Mucosa of stomach (tissue), 1 donor: Measurements from ENCODE around the gene FCHSD1.
A peak's percentile ranks its signal among the peaks of the same experiment; 100 is the strongest.

ENCODE experiments used
- H3K27me3 ChIP-seq: one replicate; pipeline ENCODE4 v1.7.0; 2013; ENCODE audit warnings: mild to moderate bottlenecking, low read length; ENCODE audit not compliant: control insufficient read depth, insufficient read depth
- H3K36me3 ChIP-seq: one replicate; pipeline ENCODE4 v1.7.0; 2013; ENCODE audit warnings: low read length; ENCODE audit not compliant: control insufficient read depth, insufficient read depth
- H3K4me1 ChIP-seq: one replicate; pipeline ENCODE4 v1.7.0; 2013; ENCODE audit warnings: mild to moderate bottlenecking, low read length; ENCODE audit not compliant: control insufficient read depth, insufficient read depth
- H3K4me3 ChIP-seq: one replicate; pipeline ENCODE4 v1.7.0; 2013; ENCODE audit warnings: low read length
- H3K9ac ChIP-seq: one replicate; pipeline ENCODE4 v1.7.0; 2013; ENCODE audit warnings: mild to moderate bottlenecking, low read length, moderate library complexity
- H3K9me3 ChIP-seq: one replicate; pipeline ENCODE4 v1.7.0; 2013; ENCODE audit warnings: mild to moderate bottlenecking, low read length, moderate library complexity; ENCODE audit not compliant: control insufficient read depth
- donor health status: Pancreatic carcinoma.

Gene FCHSD1

GRCh38 chr5:141636413-141637122, 14.7 kb downstream of the FCHSD1 start, which contains the start of the genes HDAC3 and RELL2:
TSS of gene HDAC3 (minus strand) at chr5:141636849. CDS start at chr5:141636790, 59 bp downstream.
TSS of gene RELL2 (plus strand) at chr5:141636997. CDS start at chr5:141638226, 1,229 bp downstream.
- Histone ChIP-seq H3K4me1 (peaks cover 21% of the 10 kb centered on the region), H3K4me3 (peak within 1 kb of the TSS; percentile 79), H3K9ac (peak within 1 kb of the TSS; percentile 87), H3K9me3 (no peaks in the 10 kb centered on the region), H3K27me3 (peaks cover 9% of the 10 kb centered on the region), H3K36me3 (no peaks in the 10 kb centered on the region)

- no peaks in the 10 kb centered on the region for H3K36me3 ChIP-seq
- H3K27me3 ChIP-seq: peaks cover 9% of the 10 kb centered on the region
- H3K9ac ChIP-seq: peak overlapping the region; percentile 87
- H3K4me1 ChIP-seq: peaks cover 21% of the 10 kb centered on the region
- H3K9me3 ChIP-seq: no peaks in the 10 kb centered on the region
- H3K4me3 ChIP-seq: peak overlapping the region; percentile 79
Measured at GRCh38 chr5:141636106-141636412, 15.2 kb downstream of the FCHSD1 start.

- H3K9ac ChIP-seq: no peak overlapping the region
- peaks cover 21% of the 10 kb centered on the region for H3K4me1 ChIP-seq
- no peaks in the 10 kb centered on the region for H3K9me3 ChIP-seq
- H3K27me3 ChIP-seq: peaks cover 9% of the 10 kb centered on the region
- H3K36me3 ChIP-seq: no peaks in the 10 kb centered on the region
- H3K4me3 ChIP-seq: peak overlapping the region; percentile 79
Measured at GRCh38 chr5:141635646-141636045, 15.6 kb downstream of the FCHSD1 start.

- H3K36me3 ChIP-seq: no peaks in the 10 kb centered on the region
- peaks cover 9% of the 10 kb centered on the region for H3K27me3 ChIP-seq
- H3K9me3 ChIP-seq: no peaks in the 10 kb centered on the region
- peaks cover 21% of the 10 kb centered on the region for H3K4me1 ChIP-seq
- no peak overlapping the region for H3K4me3 ChIP-seq
- H3K9ac ChIP-seq: no peak overlapping the region
Measured at GRCh38 chr5:141634720-141635119, 16.5 kb downstream of the FCHSD1 start.

DNA sequence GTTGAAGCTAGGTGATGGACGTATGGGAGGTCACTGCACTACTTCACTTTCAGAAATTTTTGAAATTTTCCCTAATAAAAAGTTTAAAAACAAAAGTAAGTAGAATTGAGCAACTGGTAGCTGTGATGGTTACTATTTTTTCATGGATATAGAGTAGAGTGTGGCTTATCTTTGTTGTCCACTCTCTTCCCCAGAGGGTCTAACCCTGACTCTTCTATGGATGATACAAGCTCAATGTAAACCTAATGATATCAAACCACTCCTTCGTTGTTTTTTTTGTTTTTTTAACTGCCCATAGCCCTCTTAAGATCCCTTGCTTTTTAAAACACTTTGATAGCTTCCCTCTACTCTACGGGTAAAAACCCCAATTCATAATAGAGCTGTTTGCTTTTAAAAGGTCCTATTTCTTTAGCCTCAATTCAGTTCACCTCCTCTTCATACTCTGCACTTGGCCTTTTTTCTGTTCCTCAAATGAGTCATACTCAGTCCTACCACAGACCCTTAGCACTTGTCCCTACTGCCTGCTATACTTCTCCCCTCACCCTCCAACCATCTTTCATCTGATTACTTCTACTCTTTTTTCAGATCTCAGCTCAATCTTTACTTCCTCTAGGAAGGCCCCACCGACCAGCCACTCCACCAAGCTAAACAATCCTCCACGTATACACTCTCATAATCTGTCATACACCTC, 17.2 kb downstream of the FCHSD1 start:
- Histone ChIP-seq H3K9me3 (no peaks in the 10 kb centered on the region), H3K27me3 (peaks cover 9% of the 10 kb centered on the region), H3K36me3 (peaks cover under 1% of the 10 kb centered on the region), H3K9ac (no peak overlapping the region), H3K4me1 (peaks cover 21% of the 10 kb centered on the region), H3K4me3 (no peak overlapping the region)

DNA sequence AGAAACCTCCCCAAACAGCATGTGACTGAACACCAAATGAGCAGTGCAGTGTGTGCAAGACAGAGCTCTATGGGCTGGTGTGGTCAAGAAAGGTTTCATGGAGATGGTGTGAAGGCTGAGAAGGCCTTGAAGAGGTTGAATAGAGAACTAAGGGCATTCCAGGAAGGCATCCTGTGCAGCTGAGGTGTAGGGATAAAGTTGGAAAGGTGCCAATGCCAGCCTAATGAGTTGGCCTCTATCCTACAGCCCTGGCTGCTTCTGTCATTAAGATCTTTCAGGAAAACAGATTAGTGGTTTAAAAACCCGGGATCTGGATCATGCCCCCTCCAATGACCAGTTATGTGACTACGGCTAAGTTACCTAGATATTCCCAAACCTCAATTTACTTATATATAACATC, 18.6 kb downstream of the FCHSD1 start:
- peaks cover 10% of the 10 kb centered on the region for H3K36me3 ChIP-seq
- H3K9me3 ChIP-seq: no peaks in the 10 kb centered on the region
- no peak overlapping the region for H3K9ac ChIP-seq
- peaks cover 4% of the 10 kb centered on the region for H3K27me3 ChIP-seq
- no peak overlapping the region for H3K4me3 ChIP-seq
- H3K4me1 ChIP-seq: peaks cover 16% of the 10 kb centered on the region

DNA sequence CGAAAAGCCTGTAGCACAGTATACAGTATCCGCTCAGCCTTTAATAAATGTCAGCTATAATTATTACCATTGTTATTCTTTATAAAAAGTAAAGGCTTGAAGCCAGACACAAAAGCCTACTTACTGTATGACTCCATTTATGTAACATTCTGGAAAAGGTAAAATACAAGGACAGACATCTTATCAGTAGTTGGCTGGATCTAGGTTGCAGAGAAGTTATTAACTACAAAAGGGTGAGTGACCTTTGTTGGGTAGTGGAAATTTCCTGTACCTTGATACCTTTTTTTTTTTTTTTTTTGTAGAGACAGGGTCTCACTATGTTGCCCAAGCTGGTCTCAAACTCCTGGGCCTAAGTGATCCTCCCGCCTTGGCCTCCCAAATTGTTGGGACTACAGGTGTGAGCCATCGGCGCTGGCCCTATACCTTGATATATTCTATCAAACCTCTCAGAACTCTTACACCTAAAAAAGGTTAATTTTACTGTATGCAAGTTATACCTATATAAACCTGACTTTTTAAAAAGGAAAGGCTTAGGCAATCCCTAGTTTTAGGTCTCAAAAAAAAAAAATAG, 20.6 kb downstream of the FCHSD1 start:
- H3K4me1 ChIP-seq: peaks cover 8% of the 10 kb centered on the region
- H3K36me3 ChIP-seq: peaks cover 10% of the 10 kb centered on the region
- no peak overlapping the region for H3K9ac ChIP-seq
- H3K9me3 ChIP-seq: no peaks in the 10 kb centered on the region
- H3K27me3 ChIP-seq: no peaks in the 10 kb centered on the region
- H3K4me3 ChIP-seq: no peak overlapping the region

DNA sequence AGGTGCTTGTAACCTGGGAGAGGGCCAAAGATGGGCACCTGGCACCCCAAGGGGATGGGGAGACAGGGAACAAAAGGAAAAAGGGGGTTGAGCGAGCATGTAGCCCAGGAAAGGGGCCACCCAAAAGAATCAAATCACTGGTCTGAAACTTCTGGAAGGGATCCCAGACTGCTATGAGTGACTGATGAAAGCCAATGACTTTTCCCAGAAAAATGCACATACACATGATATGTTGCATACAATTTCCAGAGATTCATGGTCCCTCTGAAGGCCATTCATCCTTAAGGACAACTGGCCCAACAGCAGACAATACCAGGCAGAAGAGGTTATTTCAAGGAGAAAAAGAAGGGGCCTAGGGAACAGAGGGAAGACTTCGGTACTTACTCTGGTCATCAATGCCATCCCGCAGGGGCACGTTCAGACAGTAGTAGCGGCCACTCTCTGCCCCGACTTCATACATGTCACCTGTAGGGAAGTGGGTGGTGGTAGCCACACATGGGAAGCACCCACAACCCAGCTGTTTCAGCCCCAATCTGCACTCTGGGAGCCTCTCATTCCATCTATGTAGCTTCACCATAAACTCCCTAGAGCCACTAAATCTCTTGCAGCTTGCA, 22.9 kb downstream of the FCHSD1 start:
- Histone ChIP-seq H3K36me3 (peaks cover 10% of the 10 kb centered on the region), H3K4me1 (no peaks in the 10 kb centered on the region)

DNA sequence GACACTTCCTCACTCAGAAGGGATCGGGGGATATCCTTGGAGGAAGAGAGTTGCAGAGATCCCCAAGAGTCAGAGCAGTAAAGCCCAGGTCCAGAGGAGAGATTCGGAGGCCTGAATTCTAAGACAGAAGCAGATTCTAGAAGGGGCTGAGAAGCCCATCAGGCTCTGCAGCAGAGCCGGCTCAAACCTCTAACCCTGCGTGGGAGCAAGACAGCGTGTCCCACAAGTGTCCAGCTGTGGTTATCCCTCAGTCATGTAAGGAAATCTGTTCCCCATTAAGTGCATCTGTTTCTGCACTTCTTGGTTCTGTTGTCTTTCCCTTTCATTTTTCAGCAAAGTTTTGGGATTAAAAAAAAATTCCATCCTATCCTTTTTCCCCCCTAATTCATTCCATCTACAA, 27.6 kb downstream of the FCHSD1 start:
- H3K36me3 ChIP-seq: peaks cover 5% of the 10 kb centered on the region
- H3K4me1 ChIP-seq: no peaks in the 10 kb centered on the region
- no peaks in the 10 kb centered on the region for H3K27me3 ChIP-seq
- no peak overlapping the region for H3K9ac ChIP-seq
- H3K4me3 ChIP-seq: no peak overlapping the region
- no peaks in the 10 kb centered on the region for H3K9me3 ChIP-seq

More for the DNA sequence above, 22.9 kb downstream of the FCHSD1 start:
- no peaks in the 10 kb centered on the region for H3K27me3 ChIP-seq
- no peaks in the 10 kb centered on the region for H3K9me3 ChIP-seq
- no peak overlapping the region for H3K9ac ChIP-seq
- H3K4me3 ChIP-seq: no peak overlapping the region

GRCh38 chr5:141623186-141623585, 28.0 kb downstream of the FCHSD1 start:
- Histone ChIP-seq H3K9me3 (no peaks in the 10 kb centered on the region), H3K27me3 (no peaks in the 10 kb centered on the region), H3K4me1 (no peaks in the 10 kb centered on the region), H3K36me3 (peaks cover 1% of the 10 kb centered on the region), H3K9ac (no peak overlapping the region), H3K4me3 (no peak overlapping the region)

GRCh38 chr5:141618804-141619554, 32.2 kb downstream of the FCHSD1 start, which contains the start of gene DIAPH1:
TSS of gene DIAPH1 (minus strand) at chr5:141619000. CDS start at chr5:141618914, 86 bp downstream.
- Histone ChIP-seq H3K4me1 (peaks cover 19% of the 10 kb centered on the region), H3K9ac (peak within 1 kb of the TSS; percentile 89), H3K36me3 (no peaks in the 10 kb centered on the region), H3K27me3 (no peaks in the 10 kb centered on the region), H3K4me3 (peak within 1 kb of the TSS; percentile 29), H3K9me3 (no peaks in the 10 kb centered on the region)
